ENCODE results near the gene SMPD1. TPM values are rescaled to one million over a fixed set of nuclear protein-coding genes. Genes with fewer than 3 reads are reported as not detected.
A peak's percentile ranks its signal among the peaks of the same experiment; 100 is the strongest.

SMPD1 gene
- total RNA-seq, 1 donor from 2014 or later, result 27.8 TPM

DNA sequence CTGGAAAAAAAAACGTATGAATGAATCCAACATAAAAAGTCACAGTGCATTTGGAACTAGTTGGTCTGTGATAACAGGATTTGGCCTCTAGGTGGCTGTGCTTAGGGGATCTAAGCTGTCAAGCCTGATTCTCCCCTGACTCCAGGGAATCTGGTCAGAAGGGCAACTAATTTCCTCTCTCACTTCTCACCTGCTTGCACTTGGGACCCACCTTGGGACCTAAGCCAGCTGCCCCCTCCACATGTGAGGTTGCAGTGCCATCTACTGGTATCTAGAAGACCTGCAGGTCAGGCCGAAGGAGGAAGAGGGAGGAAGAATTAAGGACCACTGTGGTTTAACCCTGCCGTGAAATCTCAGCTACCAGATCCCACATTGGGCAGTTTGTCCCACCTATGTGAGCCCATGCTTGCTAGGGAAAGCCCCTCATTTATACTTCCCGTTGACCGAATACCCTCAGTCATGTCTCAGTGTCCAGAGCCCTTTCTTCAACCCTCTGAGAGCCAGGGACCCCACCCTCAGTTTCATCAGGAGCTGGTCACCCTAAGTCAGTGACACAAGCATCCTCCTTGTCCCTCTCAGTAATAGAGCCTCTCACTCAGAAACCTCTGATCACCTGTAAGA, 36.8 kb upstream of the SMPD1 start:
- no peak overlapping the region for H3K27ac Mint-ChIP-seq
- no peaks in the 10 kb centered on the region for H3K36me3 Mint-ChIP-seq (ENCODE audit: insufficient read depth)
- TF ChIP-seq, protein P1, sequence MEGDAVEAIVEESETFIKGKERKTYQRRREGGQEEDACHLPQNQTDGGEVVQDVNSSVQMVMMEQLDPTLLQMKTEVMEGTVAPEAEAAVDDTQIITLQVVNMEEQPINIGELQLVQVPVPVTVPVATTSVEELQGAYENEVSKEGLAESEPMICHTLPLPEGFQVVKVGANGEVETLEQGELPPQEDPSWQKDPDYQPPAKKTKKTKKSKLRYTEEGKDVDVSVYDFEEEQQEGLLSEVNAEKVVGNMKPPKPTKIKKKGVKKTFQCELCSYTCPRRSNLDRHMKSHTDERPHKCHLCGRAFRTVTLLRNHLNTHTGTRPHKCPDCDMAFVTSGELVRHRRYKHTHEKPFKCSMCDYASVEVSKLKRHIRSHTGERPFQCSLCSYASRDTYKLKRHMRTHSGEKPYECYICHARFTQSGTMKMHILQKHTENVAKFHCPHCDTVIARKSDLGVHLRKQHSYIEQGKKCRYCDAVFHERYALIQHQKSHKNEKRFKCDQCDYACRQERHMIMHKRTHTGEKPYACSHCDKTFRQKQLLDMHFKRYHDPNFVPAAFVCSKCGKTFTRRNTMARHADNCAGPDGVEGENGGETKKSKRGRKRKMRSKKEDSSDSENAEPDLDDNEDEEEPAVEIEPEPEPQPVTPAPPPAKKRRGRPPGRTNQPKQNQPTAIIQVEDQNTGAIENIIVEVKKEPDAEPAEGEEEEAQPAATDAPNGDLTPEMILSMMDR (IDR thresholded peaks at IDR 0.05; ENCODE audit: unreplicated experiment), result peak; percentile 97
- peak; percentile 67 for DNase-seq (ENCODE audit: low spot score, unreplicated experiment)
- no peaks in the 10 kb centered on the region for H3K9me3 Mint-ChIP-seq (ENCODE audit: low read depth)
- no peaks in the 10 kb centered on the region for H3K27me3 Mint-ChIP-seq
- H3K4me1 Mint-ChIP-seq (ENCODE audit: low read depth), result peaks cover 39% of the 10 kb centered on the region
- H3K4me3 Mint-ChIP-seq (ENCODE audit: low read depth), result no peak overlapping the region

DNA sequence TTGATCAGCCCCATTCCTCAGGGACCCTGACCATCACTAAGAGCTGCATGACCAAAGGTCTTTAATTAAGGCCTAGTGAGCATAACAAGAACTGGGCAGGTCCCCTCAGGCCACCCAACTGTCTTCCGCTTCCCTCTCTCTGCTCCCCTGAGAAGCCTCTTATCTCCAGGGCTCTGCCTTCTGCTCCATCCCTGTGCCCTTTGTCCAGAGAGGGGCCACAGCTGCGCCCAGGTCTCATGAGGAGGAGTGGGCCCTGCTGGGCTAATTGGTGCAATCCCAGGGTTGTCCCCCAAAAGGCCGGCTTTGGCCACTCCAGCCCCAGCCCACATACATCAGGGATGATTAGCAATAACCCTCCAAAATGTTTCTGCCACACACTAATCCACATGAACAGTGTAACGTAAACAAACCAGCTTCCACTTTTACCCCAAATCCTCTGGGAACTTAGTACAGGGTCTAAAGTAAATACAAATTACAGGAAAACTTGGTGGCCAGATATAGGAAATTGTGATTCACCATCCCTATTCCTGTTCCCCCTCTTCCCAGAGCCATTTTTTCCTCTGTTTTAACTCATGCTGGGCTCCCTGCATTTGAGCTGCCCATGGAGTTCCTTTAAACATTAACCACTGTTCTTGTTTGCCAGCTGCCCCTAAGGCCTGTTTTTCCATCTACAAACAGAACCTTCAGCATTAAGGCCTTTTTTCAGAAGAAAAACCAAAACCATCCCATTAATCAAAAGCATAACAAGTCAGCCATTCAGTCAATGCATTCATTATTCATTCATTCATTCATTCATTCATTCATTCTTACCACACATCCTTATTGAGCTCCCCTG, 35.4 kb upstream of the SMPD1 start:
- Mint-ChIP-seq H3K36me3 (ENCODE audit: insufficient read depth) (no peaks in the 10 kb centered on the region), H3K27ac (peak overlapping the region; percentile 85), H3K4me1 (ENCODE audit: low read depth) (peaks cover 39% of the 10 kb centered on the region), H3K4me3 (ENCODE audit: low read depth) (no peak overlapping the region), H3K9me3 (ENCODE audit: low read depth) (no peaks in the 10 kb centered on the region), H3K27me3 (no peaks in the 10 kb centered on the region)
- TF ChIP-seq, protein P1 (IDR thresholded peaks at IDR 0.05; ENCODE audit: unreplicated experiment), result no peak
- no peak for DNase-seq (ENCODE audit: low spot score, unreplicated experiment)

DNA sequence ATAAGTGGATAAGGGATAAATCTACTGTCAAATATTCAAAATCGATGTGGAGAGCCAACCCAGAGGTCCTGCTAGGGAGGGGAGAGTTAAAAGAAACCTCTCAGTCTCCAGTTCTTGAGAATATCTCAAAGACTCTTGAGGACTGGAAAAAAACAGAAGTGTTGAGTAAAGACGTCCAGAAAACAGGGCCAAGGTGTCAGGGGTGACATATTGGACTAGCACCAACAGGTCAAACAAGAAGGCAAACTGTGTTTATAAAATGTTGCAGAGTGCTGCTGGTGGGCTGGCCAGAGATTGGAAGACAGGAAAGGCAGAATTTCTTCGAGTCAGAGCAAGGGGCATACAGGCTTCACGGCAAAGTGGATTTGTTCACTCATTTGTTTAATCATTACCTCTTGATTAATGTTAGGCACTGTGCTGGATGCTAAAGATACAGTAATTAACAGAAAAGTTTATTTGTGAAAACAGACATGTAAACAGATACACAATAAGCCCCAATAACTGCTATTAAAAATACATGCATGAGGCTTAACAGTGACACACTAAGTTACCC, 33.7 kb upstream of the SMPD1 start:
- peak overlapping the region; percentile 81 for H3K27ac Mint-ChIP-seq
- DNase-seq (ENCODE audit: low spot score, unreplicated experiment), result no peak
- H3K4me3 Mint-ChIP-seq (ENCODE audit: low read depth), result no peak overlapping the region
- no peaks in the 10 kb centered on the region for H3K9me3 Mint-ChIP-seq (ENCODE audit: low read depth)
- TF ChIP-seq, protein P1 (IDR thresholded peaks at IDR 0.05; ENCODE audit: unreplicated experiment), result no peak
- no peaks in the 10 kb centered on the region for H3K36me3 Mint-ChIP-seq (ENCODE audit: insufficient read depth)
- no peaks in the 10 kb centered on the region for H3K27me3 Mint-ChIP-seq
- H3K4me1 Mint-ChIP-seq (ENCODE audit: low read depth), result peaks cover 39% of the 10 kb centered on the region

DNA sequence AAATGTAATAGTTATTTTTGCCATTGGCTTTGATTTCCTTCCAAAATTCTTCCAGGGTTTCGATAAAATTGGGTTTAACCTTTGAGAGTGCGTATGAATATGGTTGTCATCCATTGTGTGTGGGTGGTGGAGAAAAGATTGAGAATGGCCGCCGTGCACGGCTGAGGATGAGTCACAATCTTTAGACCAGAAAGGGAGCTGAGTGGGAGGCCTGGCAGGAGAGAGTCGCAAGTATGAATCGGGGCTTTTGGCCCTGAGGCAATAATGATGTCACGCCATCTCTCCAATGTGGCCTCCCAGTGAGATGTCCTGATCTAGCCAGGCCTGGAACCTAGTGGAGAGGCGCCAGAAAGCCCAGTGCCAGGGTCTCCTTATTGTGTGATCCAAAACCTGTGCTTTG, 33.1 kb upstream of the SMPD1 start:
- Mint-ChIP-seq H3K4me3 (ENCODE audit: low read depth) (no peak overlapping the region), H3K27ac (no peak overlapping the region), H3K36me3 (ENCODE audit: insufficient read depth) (no peaks in the 10 kb centered on the region), H3K9me3 (ENCODE audit: low read depth) (no peaks in the 10 kb centered on the region), H3K4me1 (ENCODE audit: low read depth) (peaks cover 39% of the 10 kb centered on the region), H3K27me3 (no peaks in the 10 kb centered on the region)
- TF ChIP-seq, protein P1 (IDR thresholded peaks at IDR 0.05; ENCODE audit: unreplicated experiment), result no peak
- DNase-seq (ENCODE audit: low spot score, unreplicated experiment), result no peak

DNA sequence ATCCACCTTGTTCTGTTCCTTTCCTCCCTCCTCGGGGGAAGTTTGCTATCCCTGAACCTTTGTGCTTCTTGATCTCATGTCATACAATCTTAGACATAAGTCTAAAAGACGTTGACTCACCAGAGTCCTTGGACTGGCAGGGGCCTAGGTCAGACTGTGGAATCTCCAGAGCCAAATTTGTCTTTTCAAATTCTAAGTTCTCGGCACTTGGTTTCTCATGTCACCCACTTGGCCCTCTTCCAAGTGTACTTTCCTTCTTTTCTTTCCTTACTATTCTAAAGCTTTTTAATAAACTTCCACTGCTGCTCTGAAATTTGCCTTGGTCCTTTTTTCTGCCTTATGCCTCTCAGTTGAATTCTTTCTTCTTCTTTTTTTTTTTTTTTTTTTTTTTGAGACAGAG, 30.1 kb upstream of the SMPD1 start:
- peaks cover 21% of the 10 kb centered on the region for H3K4me1 Mint-ChIP-seq (ENCODE audit: low read depth)
- no peak overlapping the region for H3K27ac Mint-ChIP-seq
- no peak overlapping the region for H3K4me3 Mint-ChIP-seq (ENCODE audit: low read depth)
- no peaks in the 10 kb centered on the region for H3K27me3 Mint-ChIP-seq
- H3K36me3 Mint-ChIP-seq (ENCODE audit: insufficient read depth), result no peaks in the 10 kb centered on the region
- no peaks in the 10 kb centered on the region for H3K9me3 Mint-ChIP-seq (ENCODE audit: low read depth)
- DNase-seq (ENCODE audit: low spot score, unreplicated experiment), result no peak
- TF ChIP-seq, protein P1 (IDR thresholded peaks at IDR 0.05; ENCODE audit: unreplicated experiment), result no peak

Data from progenitor cell of endocrine pancreas (in vitro differentiated cells).